ENCODE data around the gene CD48. TPM values are rescaled to one million over a fixed set of nuclear protein-coding genes. Genes with fewer than 3 reads are reported as not detected.
"Not testable (repeated sequence)": the region's sequence is repeated elsewhere in the genome, so short reads cannot be mapped to it uniquely, and the experiment has no call there.

The CD48 gene
- total and polyA plus RNA-seq, 2 of the 4 experiments (the other 2 are of a cell fraction) = not detected

DNA sequence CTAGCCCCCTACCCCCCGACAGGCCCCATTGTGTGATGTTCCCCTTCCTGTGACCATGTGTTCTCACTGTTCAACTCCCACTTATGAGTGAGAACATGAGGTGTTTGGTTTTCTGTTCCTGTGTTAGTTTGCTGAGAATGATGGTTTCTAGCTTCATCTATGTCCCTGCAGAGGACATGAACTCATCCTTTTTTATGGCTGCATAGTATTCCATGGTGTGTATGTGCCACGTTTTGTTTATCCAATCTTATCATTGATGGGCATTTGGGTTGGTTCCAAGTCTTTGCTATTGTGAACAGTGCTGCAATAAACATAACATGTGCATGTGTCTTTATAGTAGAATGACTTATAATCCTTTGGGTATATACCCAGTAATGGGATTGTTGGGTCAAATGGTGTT is 19.9 kb upstream of the CD48 start:
- H4K91ac ChIP-seq (ENCODE audit: insufficient read depth, low read depth, low read length); dilution Hi-C loops (cut with HindIII; ENCODE audit: low sequenced_read_pairs, unreplicated experiment); H4K8ac ChIP-seq (ENCODE audit: low read depth in 2 of 2, low read length in 2 of 2); intact Hi-C loops (cut with micrococcal nuclease); H3K4me2 ChIP-seq (ENCODE audit: low read depth, low read length); H2BK120ac ChIP-seq (ENCODE audit: low read depth, low read length); DNase-seq; ATAC-seq (ENCODE audit: low read depth); H2BK20ac ChIP-seq (ENCODE audit: low read depth, low read length); H4K20me1 ChIP-seq (ENCODE audit: insufficient read depth, low read length); H3K9me1 ChIP-seq (ENCODE audit: insufficient read depth, low read length); H3K14ac ChIP-seq (replicated peaks; ENCODE audit: low read depth, low read length); H2BK5ac ChIP-seq (ENCODE audit: low read depth, low read length, poor library complexity, severe bottlenecking); H3K27ac ChIP-seq (ENCODE audit: insufficient read depth, low read length); H3K56ac ChIP-seq (ENCODE audit: extremely low read depth, insufficient read depth, low read length); CTCF ChIA-PET; H3K9ac ChIP-seq (ENCODE audit: low read depth, low read length); H2AFZ ChIP-seq (replicated peaks; ENCODE audit: low read length, poor library complexity); POLR2A ChIA-PET (ENCODE audit: unreplicated experiment); H3K9me3 ChIP-seq (ENCODE audit: control insufficient read depth, insufficient read depth, low read length); H3K18ac ChIP-seq (ENCODE audit: low read depth, low read length); H4K5ac ChIP-seq (ENCODE audit: low read depth, low read length); H3K79me1 ChIP-seq (ENCODE audit: low read depth in 1 of 2, low read length in 2 of 2); H2BK15ac ChIP-seq (ENCODE audit: low read depth, low read length); H2AK5ac ChIP-seq (ENCODE audit: low read depth, low read length); H3K27me3 ChIP-seq (ENCODE audit: control insufficient read depth, insufficient read depth, low read length); BruUV-seq (replicated peaks); H3K4me3 ChIP-seq (ENCODE audit: insufficient read depth, low read depth, low read length); H3K4me1 ChIP-seq (ENCODE audit: control insufficient read depth, insufficient read depth, low read length); H2AK9ac ChIP-seq (replicated peaks; ENCODE audit: low read depth, low read length, poor library complexity); H3K36me3 ChIP-seq (ENCODE audit: control insufficient read depth, insufficient read depth, low read length); H3K23ac ChIP-seq (ENCODE audit: low read depth, low read length); H3K4ac ChIP-seq (ENCODE audit: low read depth, low read length): not testable (repeated sequence)
- no CpG with 5 or more reads among the region's 2 CpGs for WGBS, 2 experiments (ENCODE audit: extremely low coverage in 2 of 2, insufficient read length in 1 of 2)
- in situ Hi-C loops (cut with MboI; ENCODE audit: low sequenced_read_pairs) = loop anchor here (10.0 kb wide), 1 partner anchor 57 kb away; no protein-coding TSS in a partner anchor
